HepG2 (cell line): ENCODE measurements around the gene ALDH3A2.

Experiments used
- EZH2 ChIP-seq: conservative IDR thresholded peaks from 2 replicates; pipeline ENCODE4 v1.6.1; 2012; ENCODE audit warnings: mild to moderate bottlenecking, low read depth, low read length, moderate library complexity
- SIN3A ChIP-seq: IDR thresholded peaks from 2 replicates; pipeline ENCODE4 v1.6.1; 2011; ENCODE audit warnings: low read depth, mild to moderate bottlenecking, control low read depth, low read length, borderline replicate concordance
- ZFP1 ChIP-seq: IDR thresholded peaks from 2 replicates; pipeline ENCODE4 v1.6.1; 2016
- ZNF18 ChIP-seq: sonication (generic); formaldehyde crosslinking; IDR thresholded peaks from 2 replicates; pipeline ENCODE4 v1.8.0; 2022; ENCODE audit warnings: mild to moderate bottlenecking, missing genetic modification reagents; ENCODE audit not compliant: insufficient replicate concordance

GRCh38 chr17:19677736-19678379 is 29.3 kb downstream of the ALDH3A2 start:
- no peak for TF ChIP-seq ZNF18 (CRISPR knock-in tag)
- no peak for TF ChIP-seq SIN3A
- TF ChIP-seq ZFP1 (CRISPR knock-in tag), result no peak
- TF ChIP-seq EZH2, result no peak
